Caco-2 (cell line): ENCODE measurements around the gene CNTN2. TPM values are rescaled to one million over a fixed set of nuclear protein-coding genes. Genes with fewer than 3 reads are reported as not detected.

Experiments used
- BruUV-seq: library from RNA; stranded (reverse); fragments of 400-500 nt; replicated peaks from 2 replicates; lab custom pipeline; 2021; lab: Mats Ljungman, UMichigan
- CTCF ChIA-PET: fragments of 300-600 bp; sonication (Branson Sonifier 250); formaldehyde crosslinking; loops from one replicate; lab custom pipeline; 2022; ENCODE audit warnings: antibody characterized with exemption; lab: Charles Lee
- POLR2A ChIA-PET: fragments of 300-600 bp; sonication (Branson Sonifier 250); formaldehyde crosslinking; loops from one replicate; lab custom pipeline; 2022; ENCODE audit warnings: antibody characterized with exemption; lab: Charles Lee
- DNase-seq, 2 experiments: peaks; one replicate each; pipeline versions ENCODE4 v3.0.0 to v3.0.0-alpha.2; 2020 to 2022
- H3K27me3 ChIP-seq: replicated peaks from 2 replicates; pipeline ENCODE4 v1.6.0; 2011; ENCODE audit warnings: low read length; ENCODE audit not compliant: control insufficient read depth, insufficient read depth
- H3K36me3 ChIP-seq: 2 replicates; pipeline ENCODE4 v1.5.1; 2011; ENCODE audit warnings: low read length; ENCODE audit not compliant: control insufficient read depth, insufficient read depth
- H3K4me1 ChIP-seq: fragments of 250-450 bp; sonication (Bioruptor Pico); 2 replicates; pipeline ENCODE4 v1.5.1; 2020; ENCODE audit warnings: mild to moderate bottlenecking
- H3K4me3 ChIP-seq: 2 replicates; pipeline ENCODE4 v1.5.1; 2011; ENCODE audit warnings: low read depth, mild to moderate bottlenecking, control low read depth, low read length
- H3K9me3 ChIP-seq: fragments of 250-450 bp; sonication (Bioruptor Pico); 2 replicates; pipeline ENCODE4 v1.5.1; 2020; ENCODE audit warnings: mild to moderate bottlenecking, moderate library complexity
- H3K27ac Mint-ChIP-seq: one replicate; pipeline ENCODE4 v1.8.0; 2022; ENCODE audit warnings: mixed read lengths; ENCODE audit not compliant: unreplicated experiment
- H3K27me3 Mint-ChIP-seq: one replicate; pipeline ENCODE4 v1.8.0; 2022; ENCODE audit warnings: mixed read lengths; ENCODE audit not compliant: insufficient read depth, unreplicated experiment
- H3K36me3 Mint-ChIP-seq: one replicate; pipeline ENCODE4 v1.8.0; 2022; ENCODE audit warnings: mild to moderate bottlenecking, mixed read lengths; ENCODE audit not compliant: insufficient read depth, unreplicated experiment
- H3K4me1 Mint-ChIP-seq: one replicate; pipeline ENCODE4 v1.8.0; 2022; ENCODE audit warnings: low read depth, mixed read lengths; ENCODE audit not compliant: unreplicated experiment
- H3K4me3 Mint-ChIP-seq: one replicate; pipeline ENCODE4 v1.8.0; 2022; ENCODE audit warnings: mild to moderate bottlenecking, moderate library complexity, mixed read lengths; ENCODE audit not compliant: unreplicated experiment
- H3K9me3 Mint-ChIP-seq: one replicate; pipeline ENCODE4 v1.8.0; 2022; ENCODE audit warnings: mixed read lengths; ENCODE audit not compliant: unreplicated experiment
- intact Hi-C: fragments of 100-400 bp; cut with micrococcal nuclease; formaldehyde crosslinking; loops from one replicate; pipeline ENCODE4 v1.10.0; 2022; ENCODE audit not compliant: unreplicated experiment
- total RNA-seq: library from RNA; stranded (reverse); gene quantifications from 2 replicates; pipeline ENCODE4 v1.2.3, GENCODE V29; 2022
- TF ChIP-seq, protein P1 (sequence below), 2 experiments: fragments of 200-600 bp in 1 of 2; IDR thresholded peaks; 1 replicate in 1 of 2; 2 replicates in 1 of 2; pipeline versions ENCODE4 v1.5.1 to v1.8.0; 2011 to 2022; ENCODE audit warnings: antibody characterized with exemption in 1 of 2, control low read depth in 1 of 2, inconsistent platforms in 1 of 2, low read depth in 1 of 2, low read length in 1 of 2, mild to moderate bottlenecking in 1 of 2, moderate library complexity in 1 of 2; ENCODE audit not compliant: insufficient read depth in 1 of 2, severe bottlenecking in 1 of 2, unreplicated experiment in 1 of 2

The CNTN2 gene
- total RNA-seq, 1 experiment from 2014 or later = not detected

DNA sequence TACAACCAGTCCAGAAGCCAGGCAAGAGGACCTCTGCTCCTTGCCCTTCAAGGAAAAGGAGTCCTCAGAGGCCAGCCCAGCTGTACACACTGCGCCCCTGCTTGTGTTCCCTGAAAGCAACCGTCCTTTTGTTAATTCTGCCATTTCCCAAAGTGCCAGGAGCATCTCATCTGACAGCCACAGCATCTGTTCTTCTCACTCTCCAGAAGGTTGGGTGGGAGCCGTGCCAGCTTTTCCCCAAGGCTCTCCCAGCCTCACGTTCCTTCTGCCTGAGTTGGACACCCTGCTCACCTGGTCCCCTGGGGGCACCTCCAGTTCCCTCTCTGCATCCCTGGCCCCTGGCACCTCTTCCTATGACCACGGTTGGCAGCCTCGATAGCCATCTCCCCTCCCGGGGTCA is 10.5 kb upstream of the CNTN2 start:
- H3K4me1 ChIP-seq = no peaks in the 10 kb centered on the region
- Mint-ChIP-seq H3K27me3 (peaks cover 17% of the 10 kb centered on the region), H3K4me3 (no peak overlapping the region), H3K36me3 (no peaks in the 10 kb centered on the region), H3K4me1 (no peaks in the 10 kb centered on the region), H3K9me3 (no peaks in the 10 kb centered on the region), H3K27ac (no peak overlapping the region)
- POLR2A ChIA-PET = no interaction called here
- no peak for DNase-seq
- no peak overlapping the region for H3K4me3 ChIP-seq
- no peaks in the 10 kb centered on the region for H3K9me3 ChIP-seq
- intact Hi-C loops = no loop called here
- CTCF ChIA-PET = no interaction called here
- H3K36me3 ChIP-seq = no peaks in the 10 kb centered on the region
- no peaks in the 10 kb centered on the region for H3K27me3 ChIP-seq
- TF ChIP-seq, protein P1, sequence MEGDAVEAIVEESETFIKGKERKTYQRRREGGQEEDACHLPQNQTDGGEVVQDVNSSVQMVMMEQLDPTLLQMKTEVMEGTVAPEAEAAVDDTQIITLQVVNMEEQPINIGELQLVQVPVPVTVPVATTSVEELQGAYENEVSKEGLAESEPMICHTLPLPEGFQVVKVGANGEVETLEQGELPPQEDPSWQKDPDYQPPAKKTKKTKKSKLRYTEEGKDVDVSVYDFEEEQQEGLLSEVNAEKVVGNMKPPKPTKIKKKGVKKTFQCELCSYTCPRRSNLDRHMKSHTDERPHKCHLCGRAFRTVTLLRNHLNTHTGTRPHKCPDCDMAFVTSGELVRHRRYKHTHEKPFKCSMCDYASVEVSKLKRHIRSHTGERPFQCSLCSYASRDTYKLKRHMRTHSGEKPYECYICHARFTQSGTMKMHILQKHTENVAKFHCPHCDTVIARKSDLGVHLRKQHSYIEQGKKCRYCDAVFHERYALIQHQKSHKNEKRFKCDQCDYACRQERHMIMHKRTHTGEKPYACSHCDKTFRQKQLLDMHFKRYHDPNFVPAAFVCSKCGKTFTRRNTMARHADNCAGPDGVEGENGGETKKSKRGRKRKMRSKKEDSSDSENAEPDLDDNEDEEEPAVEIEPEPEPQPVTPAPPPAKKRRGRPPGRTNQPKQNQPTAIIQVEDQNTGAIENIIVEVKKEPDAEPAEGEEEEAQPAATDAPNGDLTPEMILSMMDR (IDR thresholded peaks at IDR 0.05; ENCODE audit: insufficient read depth in 1 of 2, low read depth in 1 of 2, low read length in 1 of 2, severe bottlenecking in 1 of 2, unreplicated experiment in 1 of 2) = no peak
- no TSS peak for BruUV-seq

DNA sequence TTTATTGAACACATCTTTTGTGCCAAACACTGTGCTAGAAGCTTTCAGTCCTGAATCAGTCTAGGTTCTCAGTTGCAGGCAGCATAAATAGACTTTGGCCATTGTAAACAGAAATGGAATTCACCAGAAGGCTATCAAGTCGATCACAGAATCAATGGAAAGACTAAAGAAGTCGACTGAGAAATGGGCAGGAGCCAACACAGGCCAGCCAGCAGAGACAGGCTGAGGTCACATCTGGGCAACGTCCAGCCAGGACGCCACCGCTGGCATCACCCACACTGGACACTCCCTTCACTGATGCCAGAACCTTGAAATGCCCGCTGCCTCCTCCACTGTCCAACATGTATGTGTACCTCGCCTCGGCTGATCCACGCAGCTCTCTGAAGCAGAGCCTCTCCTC is 5.5 kb upstream of the CNTN2 start:
- Histone ChIP-seq H3K4me1 (no peaks in the 10 kb centered on the region), H3K27me3 (peaks cover 1% of the 10 kb centered on the region; the same call in 1 of the 2 replicates), H3K36me3 (no peaks in the 10 kb centered on the region), H3K4me3 (no peak overlapping the region), H3K9me3 (no peaks in the 10 kb centered on the region)
- POLR2A ChIA-PET = no interaction called here
- CTCF ChIA-PET = no interaction called here
- no peak for DNase-seq
- H3K9me3 Mint-ChIP-seq = no peaks in the 10 kb centered on the region
- H3K27ac Mint-ChIP-seq = no peak overlapping the region
- intact Hi-C loops = no loop called here
- H3K4me3 Mint-ChIP-seq = no peak overlapping the region
- TF ChIP-seq, protein P1 (IDR thresholded peaks at IDR 0.05; ENCODE audit: insufficient read depth in 1 of 2, low read depth in 1 of 2, low read length in 1 of 2, severe bottlenecking in 1 of 2, unreplicated experiment in 1 of 2) = no peak
- BruUV-seq = no TSS peak
- no peaks in the 10 kb centered on the region for H3K36me3 Mint-ChIP-seq
- no peaks in the 10 kb centered on the region for H3K4me1 Mint-ChIP-seq
- H3K27me3 Mint-ChIP-seq = peaks cover 24% of the 10 kb centered on the region

GRCh38 chr1:205038132-205038786 is 4.8 kb upstream of the CNTN2 start:
- ChIA-PET POLR2A (no interaction called here), CTCF (interaction anchor here (0.6 to 1.0 kb wide), 2 partner anchors 23 to 47 kb away, joined by 3 read pairs; no protein-coding TSS in a partner anchor)
- Mint-ChIP-seq H3K4me1 (no peaks in the 10 kb centered on the region), H3K27me3 (peaks cover 24% of the 10 kb centered on the region), H3K9me3 (no peaks in the 10 kb centered on the region), H3K27ac (no peak overlapping the region), H3K36me3 (no peaks in the 10 kb centered on the region), H3K4me3 (no peak overlapping the region)
- DNase-seq = no peak
- TF ChIP-seq, protein P1 (IDR thresholded peaks at IDR 0.05; ENCODE audit: insufficient read depth in 1 of 2, low read depth in 1 of 2, low read length in 1 of 2, severe bottlenecking in 1 of 2, unreplicated experiment in 1 of 2) = no peak
- no TSS peak for BruUV-seq
- no peaks in the 10 kb centered on the region for H3K9me3 ChIP-seq
- no peaks in the 10 kb centered on the region for H3K36me3 ChIP-seq
- H3K27me3 ChIP-seq = peaks cover 1% of the 10 kb centered on the region; the same call in 1 of the 2 replicates
- intact Hi-C loops = no loop called here
- H3K4me3 ChIP-seq = no peak overlapping the region
- no peaks in the 10 kb centered on the region for H3K4me1 ChIP-seq
